Astrocyte (in vitro differentiated cells and primary cell): ENCODE results near the gene ESPL1. TPM values are rescaled to one million over a fixed set of nuclear protein-coding genes. Genes with fewer than 3 reads are reported as not detected.

ENCODE experiments used
- DNase-seq: peaks from one replicate; pipeline ENCODE4 v3.0.0-alpha.2; 2010; ENCODE audit warnings: low read depth
- FAIRE-seq: peaks from 2 replicates; lab custom pipeline; 2011; peaks lifted over from hg19 to GRCh38; lab: Jason Lieb, UNC
- H2AFZ ChIP-seq: 2 replicates; pipeline ENCODE4 v1.6.0; 2012; ENCODE audit warnings: low read depth, low read length, inconsistent platforms
- H3K27ac ChIP-seq: 2 replicates; pipeline ENCODE4 v1.5.1; 2011; ENCODE audit warnings: low read depth, low read length, inconsistent platforms
- H3K27me3 ChIP-seq: 2 replicates; pipeline ENCODE4 v1.6.0; 2011; ENCODE audit warnings: low read length, inconsistent platforms; ENCODE audit not compliant: insufficient read depth
- H3K36me3 ChIP-seq: 2 replicates; pipeline ENCODE4 v1.5.1; 2011; ENCODE audit warnings: low read length, inconsistent platforms; ENCODE audit not compliant: insufficient read depth
- H3K4me1 ChIP-seq: 2 replicates; pipeline ENCODE4 v1.5.1; 2011; ENCODE audit warnings: low read length, inconsistent platforms; ENCODE audit not compliant: insufficient read depth
- H3K4me2 ChIP-seq: 2 replicates; pipeline ENCODE4 v1.6.0; 2012; ENCODE audit warnings: low read length, inconsistent platforms
- H3K4me3 ChIP-seq: 2 replicates; pipeline ENCODE4 v1.5.1; 2011; ENCODE audit warnings: low read depth, mild to moderate bottlenecking, low read length, inconsistent platforms; ENCODE audit not compliant: insufficient read depth
- H3K79me2 ChIP-seq: 2 replicates; pipeline ENCODE4 v1.6.0; 2012; ENCODE audit warnings: mild to moderate bottlenecking, low read length, inconsistent platforms; ENCODE audit not compliant: insufficient read depth
- H3K9ac ChIP-seq: 2 replicates; pipeline ENCODE4 v1.6.0; 2012; ENCODE audit warnings: mild to moderate bottlenecking, low read length, inconsistent platforms
- H3K9me3 ChIP-seq: 2 replicates; pipeline ENCODE4 v1.5.1; 2012; ENCODE audit warnings: low read depth, mild to moderate bottlenecking, low read length, inconsistent platforms; ENCODE audit not compliant: insufficient read depth
- H4K20me1 ChIP-seq: 2 replicates; pipeline ENCODE4 v1.6.0; 2012; ENCODE audit warnings: low read length, inconsistent platforms; ENCODE audit not compliant: insufficient read depth
- H3K27ac Mint-ChIP-seq: one replicate; pipeline ENCODE4 v1.8.0; 2021; ENCODE audit warnings: mild to moderate bottlenecking, mixed read lengths; ENCODE audit not compliant: unreplicated experiment
- H3K27me3 Mint-ChIP-seq: one replicate; pipeline ENCODE4 v1.8.0; 2021; ENCODE audit warnings: low read depth, mixed read lengths; ENCODE audit not compliant: unreplicated experiment
- H3K36me3 Mint-ChIP-seq: one replicate; pipeline ENCODE4 v1.8.0; 2021; ENCODE audit warnings: low read depth, mixed read lengths; ENCODE audit not compliant: unreplicated experiment
- H3K4me1 Mint-ChIP-seq: one replicate; pipeline ENCODE4 v1.8.0; 2021; ENCODE audit warnings: low read depth, mixed read lengths; ENCODE audit not compliant: unreplicated experiment
- H3K4me3 Mint-ChIP-seq: one replicate; pipeline ENCODE4 v1.8.0; 2021; ENCODE audit warnings: mild to moderate bottlenecking, moderate library complexity, mixed read lengths; ENCODE audit not compliant: unreplicated experiment
- H3K9me3 Mint-ChIP-seq: one replicate; pipeline ENCODE4 v1.8.0; 2021; ENCODE audit warnings: mild to moderate bottlenecking, mixed read lengths; ENCODE audit not compliant: unreplicated experiment
- CTCF ChIP-seq: IDR thresholded peaks from 2 replicates; pipeline ENCODE4 v1.5.1; 2011; ENCODE audit warnings: low read depth, mild to moderate bottlenecking, inconsistent platforms, low read length, moderate library complexity; ENCODE audit not compliant: insufficient read depth
- EZH2 ChIP-seq: IDR thresholded peaks from 2 replicates; pipeline ENCODE4 v1.6.1; 2012; ENCODE audit warnings: mild to moderate bottlenecking, low read length, inconsistent platforms; ENCODE audit not compliant: insufficient read depth
- total RNA-seq: library from RNA; stranded (reverse); gene quantifications from 2 replicates; pipeline ENCODE4 v1.2.1, GENCODE V29; 2021

Gene ESPL1
- total RNA-seq, 1 donor from 2014 or later, result 2.0 TPM

- H3K36me3 ChIP-seq, result no peaks in the 10 kb centered on the region
- H3K4me1 Mint-ChIP-seq, result peaks cover 29% of the 10 kb centered on the region
- no peak overlapping the region for H3K9ac ChIP-seq
- H3K27ac Mint-ChIP-seq, result no peak overlapping the region
- H3K4me3 Mint-ChIP-seq, result no peak overlapping the region
- peaks cover 35% of the 10 kb centered on the region for H3K4me1 ChIP-seq
- peaks cover 10% of the 10 kb centered on the region for H3K36me3 Mint-ChIP-seq
- H3K4me3 ChIP-seq, result no peak overlapping the region
- no peak overlapping the region for H2AFZ ChIP-seq
- no peaks in the 10 kb centered on the region for H4K20me1 ChIP-seq
- H3K27me3 ChIP-seq, result no peaks in the 10 kb centered on the region
- TF ChIP-seq CTCF (no peak), EZH2 (no peak)
- no peaks in the 10 kb centered on the region for H3K79me2 ChIP-seq
- DNase-seq, result no peak
- no peaks in the 10 kb centered on the region for H3K9me3 Mint-ChIP-seq
- no peak overlapping the region for H3K4me2 ChIP-seq
- H3K9me3 ChIP-seq, result no peaks in the 10 kb centered on the region
- no peak for FAIRE-seq
- peaks cover 8% of the 10 kb centered on the region for H3K27me3 Mint-ChIP-seq
- no peak overlapping the region for H3K27ac ChIP-seq
Observed at GRCh38 chr12:53227836-53228235, 40.3 kb upstream of the ESPL1 start.

GRCh38 chr12:53229454-53229853 is 38.6 kb upstream of the ESPL1 start:
- H3K9me3 Mint-ChIP-seq, result no peaks in the 10 kb centered on the region
- H3K4me1 Mint-ChIP-seq, result peaks cover 26% of the 10 kb centered on the region
- Histone ChIP-seq H3K36me3 (no peaks in the 10 kb centered on the region), H2AFZ (no peak overlapping the region), H3K4me3 (no peak overlapping the region), H4K20me1 (no peaks in the 10 kb centered on the region), H3K9me3 (no peaks in the 10 kb centered on the region), H3K4me2 (no peak overlapping the region), H3K79me2 (no peaks in the 10 kb centered on the region), H3K9ac (no peak overlapping the region), H3K27ac (no peak overlapping the region), H3K4me1 (peaks cover 28% of the 10 kb centered on the region), H3K27me3 (peaks cover 4% of the 10 kb centered on the region)
- peaks cover 10% of the 10 kb centered on the region for H3K36me3 Mint-ChIP-seq
- DNase-seq (no peak), FAIRE-seq (no peak)
- H3K27me3 Mint-ChIP-seq, result peaks cover 8% of the 10 kb centered on the region
- no peak overlapping the region for H3K4me3 Mint-ChIP-seq
- no peak overlapping the region for H3K27ac Mint-ChIP-seq
- TF ChIP-seq EZH2 (no peak), CTCF (no peak)

DNA sequence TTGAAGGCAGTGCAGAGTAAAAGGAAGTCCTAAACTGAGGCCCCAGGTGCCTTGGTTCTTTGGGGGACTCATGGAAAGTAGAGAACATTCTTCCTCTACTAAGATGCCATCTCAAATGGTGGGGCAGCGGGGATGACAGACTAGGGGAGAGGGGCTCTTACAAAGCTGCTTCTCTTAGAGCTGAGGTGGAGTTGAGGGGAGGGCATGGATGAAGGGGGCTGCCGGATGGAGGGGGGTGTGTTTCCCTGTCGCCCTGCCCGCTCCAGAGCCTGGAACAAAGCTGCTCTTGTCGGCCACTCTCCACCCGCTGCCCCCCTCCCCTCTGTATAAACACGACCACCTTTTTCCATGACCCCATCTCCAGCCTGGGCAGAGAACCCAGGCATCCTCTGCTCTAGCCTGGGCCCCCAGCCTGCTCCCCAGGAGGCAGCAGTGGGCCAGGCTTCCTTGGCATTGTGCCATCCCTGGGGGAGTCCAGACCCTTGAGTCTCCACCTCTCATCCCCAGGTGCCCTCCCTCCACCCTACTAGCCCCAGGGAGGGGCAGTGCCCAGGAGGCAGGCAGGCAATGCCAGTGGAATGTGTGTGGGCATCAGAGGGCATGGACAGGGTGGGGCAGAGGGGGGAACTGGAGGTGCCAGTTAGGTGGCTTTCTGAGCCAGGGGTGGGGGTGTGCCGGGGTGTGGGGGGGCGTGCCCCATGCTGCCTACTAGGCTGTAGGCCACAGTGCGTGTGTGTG is 37.8 kb upstream of the ESPL1 start:
- H3K27ac ChIP-seq, result no peak overlapping the region
- no peaks in the 10 kb centered on the region for H3K9me3 Mint-ChIP-seq
- no peaks in the 10 kb centered on the region for H3K9me3 ChIP-seq
- H3K36me3 ChIP-seq, result no peaks in the 10 kb centered on the region
- TF ChIP-seq CTCF (no peak), EZH2 (no peak)
- H3K27ac Mint-ChIP-seq, result no peak overlapping the region
- no peaks in the 10 kb centered on the region for H3K79me2 ChIP-seq
- DNase-seq (no peak), FAIRE-seq (no peak)
- H3K9ac ChIP-seq, result no peak overlapping the region
- H2AFZ ChIP-seq, result no peak overlapping the region
- no peak overlapping the region for H3K4me2 ChIP-seq
- H3K4me1 ChIP-seq, result peaks cover 24% of the 10 kb centered on the region
- no peaks in the 10 kb centered on the region for H4K20me1 ChIP-seq
- peaks cover 8% of the 10 kb centered on the region for H3K36me3 Mint-ChIP-seq
- peaks cover 10% of the 10 kb centered on the region for H3K27me3 Mint-ChIP-seq
- peaks cover 17% of the 10 kb centered on the region for H3K4me1 Mint-ChIP-seq
- peaks cover 4% of the 10 kb centered on the region for H3K27me3 ChIP-seq
- no peak overlapping the region for H3K4me3 ChIP-seq
- H3K4me3 Mint-ChIP-seq, result no peak overlapping the region
